Liver (tissue), 2 donors: ENCODE measurements around the gene GLE1.

Experiments
- EGR1 ChIP-seq, 2 donors: IDR thresholded peaks; 2 replicates each; pipeline ENCODE4 v1.6.1; 2016 to 2018; ENCODE audit warnings: antibody characterized with exemption in 2 of 2, low read depth in 2 of 2
- TF ChIP-seq, protein P1 (sequence below): IDR thresholded peaks from 2 replicates; pipeline ENCODE4 v1.6.1; 2016; ENCODE audit warnings: antibody characterized with exemption
- donor health status: healthy.

GRCh38 chr9:128495296-128495695 is 9.2 kb upstream of the GLE1 start:
- TF ChIP-seq, protein P1, sequence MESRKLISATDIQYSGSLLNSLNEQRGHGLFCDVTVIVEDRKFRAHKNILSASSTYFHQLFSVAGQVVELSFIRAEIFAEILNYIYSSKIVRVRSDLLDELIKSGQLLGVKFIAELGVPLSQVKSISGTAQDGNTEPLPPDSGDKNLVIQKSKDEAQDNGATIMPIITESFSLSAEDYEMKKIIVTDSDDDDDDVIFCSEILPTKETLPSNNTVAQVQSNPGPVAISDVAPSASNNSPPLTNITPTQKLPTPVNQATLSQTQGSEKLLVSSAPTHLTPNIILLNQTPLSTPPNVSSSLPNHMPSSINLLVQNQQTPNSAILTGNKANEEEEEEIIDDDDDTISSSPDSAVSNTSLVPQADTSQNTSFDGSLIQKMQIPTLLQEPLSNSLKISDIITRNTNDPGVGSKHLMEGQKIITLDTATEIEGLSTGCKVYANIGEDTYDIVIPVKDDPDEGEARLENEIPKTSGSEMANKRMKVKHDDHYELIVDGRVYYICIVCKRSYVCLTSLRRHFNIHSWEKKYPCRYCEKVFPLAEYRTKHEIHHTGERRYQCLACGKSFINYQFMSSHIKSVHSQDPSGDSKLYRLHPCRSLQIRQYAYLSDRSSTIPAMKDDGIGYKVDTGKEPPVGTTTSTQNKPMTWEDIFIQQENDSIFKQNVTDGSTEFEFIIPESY, result no peak
- no peak for TF ChIP-seq EGR1 (IDR thresholded peaks at IDR 0.05; ENCODE audit: low read depth in 2 of 2)
